Ishikawa (cell line): ENCODE results near the gene ANKRD7.

ENCODE experiments used
- CEBPB ChIP-seq: IDR thresholded peaks from 2 replicates; pipeline ENCODE4 v1.6.1; 2012
- CREB1 ChIP-seq: IDR thresholded peaks from 2 replicates; pipeline ENCODE4 v1.6.1; 2012; ENCODE audit warnings: low read depth
- EGR1 ChIP-seq: IDR thresholded peaks from 2 replicates; pipeline ENCODE4 v1.6.1; 2012
- EP300 ChIP-seq: IDR thresholded peaks from 2 replicates; pipeline ENCODE4 v1.6.1; 2012; ENCODE audit warnings: borderline replicate concordance
- FOXM1 ChIP-seq: IDR thresholded peaks from 2 replicates; pipeline ENCODE4 v1.6.1; 2012; ENCODE audit warnings: low read depth, borderline replicate concordance
- MAX ChIP-seq: IDR thresholded peaks from 2 replicates; pipeline ENCODE4 v1.6.1; 2012
- NFIC ChIP-seq: IDR thresholded peaks from 2 replicates; pipeline ENCODE4 v1.6.1; 2012
- RAD21 ChIP-seq: IDR thresholded peaks from 2 replicates; pipeline ENCODE4 v1.6.1; 2012; ENCODE audit warnings: low read depth
- REST ChIP-seq: IDR thresholded peaks from 2 replicates; pipeline ENCODE4 v1.6.1; 2012; ENCODE audit warnings: low read depth, mild to moderate bottlenecking
- TAF1 ChIP-seq: IDR thresholded peaks from 2 replicates; pipeline ENCODE4 v1.6.1; 2012; ENCODE audit warnings: low read depth, mild to moderate bottlenecking
- TCF12 ChIP-seq: IDR thresholded peaks from 2 replicates; pipeline ENCODE4 v1.6.1; 2012; ENCODE audit warnings: low read depth
- TEAD4 ChIP-seq: IDR thresholded peaks from 2 replicates; pipeline ENCODE4 v1.6.1; 2012
- YY1 ChIP-seq: IDR thresholded peaks from 2 replicates; pipeline ENCODE4 v1.6.1; 2012; ENCODE audit warnings: low read depth
- ZBTB7A ChIP-seq: IDR thresholded peaks from 2 replicates; pipeline ENCODE4 v1.6.1; 2012; ENCODE audit warnings: low read depth

GRCh38 chr7:118232837-118233236 lies 8.3 kb downstream of the ANKRD7 start:
- TF ChIP-seq MAX (no peak), CREB1 (no peak), CEBPB (no peak), EP300 (no peak), NFIC (no peak), REST (no peak), EGR1 (no peak), RAD21 (no peak), TCF12 (no peak), ZBTB7A (no peak), YY1 (no peak), TEAD4 (no peak), TAF1 (no peak), FOXM1 (no peak)
